KG1 (cell line): ENCODE results near the gene RGS3.

Experiments
- DNase-seq: peaks from one replicate; lab custom pipeline; 2025; lab: John Stamatoyannopoulos, UW

The RGS3 gene

GRCh38 chr9:113530022-113530635, 66.6 kb downstream of the RGS3 start:
- no peak for DNase-seq

GRCh38 chr9:113530942-113531341, 67.4 kb downstream of the RGS3 start:
- DNase-seq = no peak

- no peak for DNase-seq
Observed at GRCh38 chr9:113531919-113532808, 68.6 kb downstream of the RGS3 start.

GRCh38 chr9:113532809-113533190, 69.3 kb downstream of the RGS3 start:
- no peak for DNase-seq

- DNase-seq = no peak
Observed at GRCh38 chr9:113533335-113534225, 70.1 kb downstream of the RGS3 start.

GRCh38 chr9:113535756-113536155, 72.2 kb downstream of the RGS3 start:
- DNase-seq = no peak

GRCh38 chr9:113536166-113536482, 72.6 kb downstream of the RGS3 start:
- no peak for DNase-seq

- DNase-seq = no peak
Observed at GRCh38 chr9:113536483-113537228, 73.1 kb downstream of the RGS3 start.

GRCh38 chr9:113537229-113537810, 73.8 kb downstream of the RGS3 start:
- DNase-seq = no peak

GRCh38 chr9:113538131-113538530, 74.6 kb downstream of the RGS3 start:
- DNase-seq = no peak

- DNase-seq = no peak
Observed at GRCh38 chr9:113538701-113539430, 75.3 kb downstream of the RGS3 start.

GRCh38 chr9:113540466-113540865, 76.9 kb downstream of the RGS3 start:
- DNase-seq = no peak

- no peak for DNase-seq
Observed at GRCh38 chr9:113541019-113541900, 77.7 kb downstream of the RGS3 start.

- no peak for DNase-seq
Observed at GRCh38 chr9:113542006-113542405, 78.5 kb downstream of the RGS3 start.

GRCh38 chr9:113542741-113543140, 79.2 kb downstream of the RGS3 start:
- DNase-seq = no peak

- DNase-seq = no peak
Observed at GRCh38 chr9:113543296-113543981, 79.9 kb downstream of the RGS3 start.

GRCh38 chr9:113543982-113544303, 80.4 kb downstream of the RGS3 start:
- no peak for DNase-seq

- DNase-seq = no peak
Observed at GRCh38 chr9:113545068-113545467, 81.5 kb downstream of the RGS3 start.

- DNase-seq = no peak
Observed at GRCh38 chr9:113546566-113546965, 83.0 kb downstream of the RGS3 start.
